Caco-2 (cell line): ENCODE data around the gene NFATC2. TPM values are rescaled to one million over a fixed set of nuclear protein-coding genes. Genes with fewer than 3 reads are reported as not detected.

ENCODE experiments used
- BruUV-seq: library from RNA; stranded (reverse); fragments of 400-500 nt; replicated peaks from 2 replicates; lab custom pipeline; 2021; lab: Mats Ljungman, UMichigan
- CTCF ChIA-PET: fragments of 300-600 bp; sonication (Branson Sonifier 250); formaldehyde crosslinking; loops from one replicate; lab custom pipeline; 2022; ENCODE audit warnings: antibody characterized with exemption; lab: Charles Lee
- POLR2A ChIA-PET: fragments of 300-600 bp; sonication (Branson Sonifier 250); formaldehyde crosslinking; loops from one replicate; lab custom pipeline; 2022; ENCODE audit warnings: antibody characterized with exemption; lab: Charles Lee
- DNase-seq, 2 experiments: peaks; one replicate each; pipeline versions ENCODE4 v3.0.0 to v3.0.0-alpha.2; 2020 to 2022
- H3K27me3 ChIP-seq: replicated peaks from 2 replicates; pipeline ENCODE4 v1.6.0; 2011; ENCODE audit warnings: low read length; ENCODE audit not compliant: control insufficient read depth, insufficient read depth
- H3K36me3 ChIP-seq: 2 replicates; pipeline ENCODE4 v1.5.1; 2011; ENCODE audit warnings: low read length; ENCODE audit not compliant: control insufficient read depth, insufficient read depth
- H3K4me1 ChIP-seq: fragments of 250-450 bp; sonication (Bioruptor Pico); 2 replicates; pipeline ENCODE4 v1.5.1; 2020; ENCODE audit warnings: mild to moderate bottlenecking
- H3K4me3 ChIP-seq: 2 replicates; pipeline ENCODE4 v1.5.1; 2011; ENCODE audit warnings: low read depth, mild to moderate bottlenecking, control low read depth, low read length
- H3K9me3 ChIP-seq: fragments of 250-450 bp; sonication (Bioruptor Pico); 2 replicates; pipeline ENCODE4 v1.5.1; 2020; ENCODE audit warnings: mild to moderate bottlenecking, moderate library complexity
- H3K27ac Mint-ChIP-seq: one replicate; pipeline ENCODE4 v1.8.0; 2022; ENCODE audit warnings: mixed read lengths; ENCODE audit not compliant: unreplicated experiment
- H3K27me3 Mint-ChIP-seq: one replicate; pipeline ENCODE4 v1.8.0; 2022; ENCODE audit warnings: mixed read lengths; ENCODE audit not compliant: insufficient read depth, unreplicated experiment
- H3K36me3 Mint-ChIP-seq: one replicate; pipeline ENCODE4 v1.8.0; 2022; ENCODE audit warnings: mild to moderate bottlenecking, mixed read lengths; ENCODE audit not compliant: insufficient read depth, unreplicated experiment
- H3K4me1 Mint-ChIP-seq: one replicate; pipeline ENCODE4 v1.8.0; 2022; ENCODE audit warnings: low read depth, mixed read lengths; ENCODE audit not compliant: unreplicated experiment
- H3K4me3 Mint-ChIP-seq: one replicate; pipeline ENCODE4 v1.8.0; 2022; ENCODE audit warnings: mild to moderate bottlenecking, moderate library complexity, mixed read lengths; ENCODE audit not compliant: unreplicated experiment
- H3K9me3 Mint-ChIP-seq: one replicate; pipeline ENCODE4 v1.8.0; 2022; ENCODE audit warnings: mixed read lengths; ENCODE audit not compliant: unreplicated experiment
- intact Hi-C: fragments of 100-400 bp; cut with micrococcal nuclease; formaldehyde crosslinking; loops from one replicate; pipeline ENCODE4 v1.10.0; 2022; ENCODE audit not compliant: unreplicated experiment
- total RNA-seq: library from RNA; stranded (reverse); gene quantifications from 2 replicates; pipeline ENCODE4 v1.2.3, GENCODE V29; 2022
- TF ChIP-seq, protein P1 (sequence below), 2 experiments: fragments of 200-600 bp in 1 of 2; IDR thresholded peaks; 1 replicate in 1 of 2; 2 replicates in 1 of 2; pipeline versions ENCODE4 v1.5.1 to v1.8.0; 2011 to 2022; ENCODE audit warnings: antibody characterized with exemption in 1 of 2, control low read depth in 1 of 2, inconsistent platforms in 1 of 2, low read depth in 1 of 2, low read length in 1 of 2, mild to moderate bottlenecking in 1 of 2, moderate library complexity in 1 of 2; ENCODE audit not compliant: insufficient read depth in 1 of 2, severe bottlenecking in 1 of 2, unreplicated experiment in 1 of 2

NFATC2 gene
- total RNA-seq, 1 experiment from 2014 or later: 20.8 TPM

DNA sequence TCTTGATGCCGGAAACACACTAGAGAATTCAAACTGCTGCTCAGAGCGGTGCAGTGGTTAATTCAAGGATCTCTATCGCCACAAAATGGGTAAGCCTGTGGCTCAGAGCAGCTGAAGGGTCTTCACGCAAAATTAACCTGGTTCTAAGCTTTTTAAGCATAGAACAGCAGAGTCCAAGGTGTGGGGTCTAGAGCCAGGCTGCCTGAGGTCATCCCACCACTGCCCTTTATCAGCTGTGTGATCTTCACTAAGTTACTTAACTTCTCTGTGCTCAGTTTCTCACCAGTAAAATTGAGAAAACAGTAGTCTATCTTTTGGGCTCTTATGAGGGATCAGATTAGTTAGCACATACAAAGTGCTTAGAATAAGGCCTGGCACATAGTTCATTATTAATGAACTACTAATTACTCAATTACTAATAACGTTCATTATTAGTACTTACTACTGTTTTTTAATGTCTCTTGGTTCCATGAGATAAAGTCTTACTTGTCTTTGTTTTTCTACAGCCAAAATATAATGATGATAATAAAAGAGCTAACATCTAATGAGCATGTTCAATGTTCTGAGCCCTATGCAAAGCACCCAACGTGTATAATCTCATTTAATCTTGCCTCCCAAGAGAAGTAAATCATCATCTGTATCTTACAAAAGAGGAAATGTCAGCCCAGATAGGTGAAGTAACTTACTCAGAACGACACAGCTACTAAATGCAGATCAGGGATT, 92.9 kb downstream of the NFATC2 start:
- TF ChIP-seq, protein P1, sequence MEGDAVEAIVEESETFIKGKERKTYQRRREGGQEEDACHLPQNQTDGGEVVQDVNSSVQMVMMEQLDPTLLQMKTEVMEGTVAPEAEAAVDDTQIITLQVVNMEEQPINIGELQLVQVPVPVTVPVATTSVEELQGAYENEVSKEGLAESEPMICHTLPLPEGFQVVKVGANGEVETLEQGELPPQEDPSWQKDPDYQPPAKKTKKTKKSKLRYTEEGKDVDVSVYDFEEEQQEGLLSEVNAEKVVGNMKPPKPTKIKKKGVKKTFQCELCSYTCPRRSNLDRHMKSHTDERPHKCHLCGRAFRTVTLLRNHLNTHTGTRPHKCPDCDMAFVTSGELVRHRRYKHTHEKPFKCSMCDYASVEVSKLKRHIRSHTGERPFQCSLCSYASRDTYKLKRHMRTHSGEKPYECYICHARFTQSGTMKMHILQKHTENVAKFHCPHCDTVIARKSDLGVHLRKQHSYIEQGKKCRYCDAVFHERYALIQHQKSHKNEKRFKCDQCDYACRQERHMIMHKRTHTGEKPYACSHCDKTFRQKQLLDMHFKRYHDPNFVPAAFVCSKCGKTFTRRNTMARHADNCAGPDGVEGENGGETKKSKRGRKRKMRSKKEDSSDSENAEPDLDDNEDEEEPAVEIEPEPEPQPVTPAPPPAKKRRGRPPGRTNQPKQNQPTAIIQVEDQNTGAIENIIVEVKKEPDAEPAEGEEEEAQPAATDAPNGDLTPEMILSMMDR (IDR thresholded peaks at IDR 0.05; ENCODE audit: insufficient read depth in 1 of 2, low read depth in 1 of 2, low read length in 1 of 2, severe bottlenecking in 1 of 2, unreplicated experiment in 1 of 2): no peak
- Mint-ChIP-seq H3K27me3 (no peaks in the 10 kb centered on the region), H3K4me3 (no peak overlapping the region), H3K27ac (no peak overlapping the region), H3K9me3 (peaks cover 9% of the 10 kb centered on the region), H3K4me1 (peaks cover 32% of the 10 kb centered on the region), H3K36me3 (peaks cover 26% of the 10 kb centered on the region)
- Histone ChIP-seq H3K4me1 (peaks cover 24% of the 10 kb centered on the region), H3K9me3 (no peaks in the 10 kb centered on the region), H3K36me3 (peaks cover 5% of the 10 kb centered on the region), H3K27me3 (no peaks in the 10 kb centered on the region), H3K4me3 (no peak overlapping the region)
- no TSS peak for BruUV-seq
- ChIA-PET CTCF (no interaction called here), POLR2A (no interaction called here)
- DNase-seq: no peak
- intact Hi-C loops: loop anchor here (5.0 kb wide), 1 partner anchor 93 kb away; the partner anchor contains the start of gene NFATC2

DNA sequence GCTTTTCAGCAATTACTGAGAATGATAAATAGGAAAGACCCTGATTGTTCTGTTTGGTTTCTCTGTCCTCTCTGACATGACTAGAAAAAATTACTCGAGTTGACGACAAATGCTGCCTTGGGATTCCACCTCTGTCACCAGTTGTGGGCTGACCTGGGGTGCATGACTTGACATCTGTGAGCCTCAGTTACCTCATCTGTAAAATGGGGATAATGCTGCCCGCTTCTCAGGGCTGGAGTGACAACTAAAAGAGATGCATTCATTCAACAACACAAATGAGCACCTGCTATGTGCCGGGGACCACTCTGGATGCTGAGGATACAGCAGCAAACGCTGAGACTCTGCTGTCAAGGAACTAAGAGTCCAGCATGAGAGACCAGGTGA, 94.8 kb downstream of the NFATC2 start:
- intact Hi-C loops: loop anchor here (5.0 kb wide), 1 partner anchor 95 kb away; the partner anchor contains the start of gene NFATC2
- Mint-ChIP-seq H3K4me1 (peaks cover 38% of the 10 kb centered on the region), H3K36me3 (peaks cover 28% of the 10 kb centered on the region), H3K27ac (peak overlapping the region; percentile 57), H3K9me3 (no peaks in the 10 kb centered on the region), H3K4me3 (no peak overlapping the region), H3K27me3 (no peaks in the 10 kb centered on the region)
- no TSS peak for BruUV-seq
- no peaks in the 10 kb centered on the region for H3K9me3 ChIP-seq
- POLR2A ChIA-PET: no interaction called here
- no peak overlapping the region for H3K4me3 ChIP-seq
- DNase-seq: no peak
- H3K27me3 ChIP-seq: no peaks in the 10 kb centered on the region
- TF ChIP-seq, protein P1 (IDR thresholded peaks at IDR 0.05; ENCODE audit: insufficient read depth in 1 of 2, low read depth in 1 of 2, low read length in 1 of 2, severe bottlenecking in 1 of 2, unreplicated experiment in 1 of 2): no peak
- H3K36me3 ChIP-seq: no peaks in the 10 kb centered on the region; the same call in 1 of the 2 replicates
- CTCF ChIA-PET: no interaction called here
- peaks cover 24% of the 10 kb centered on the region for H3K4me1 ChIP-seq

DNA sequence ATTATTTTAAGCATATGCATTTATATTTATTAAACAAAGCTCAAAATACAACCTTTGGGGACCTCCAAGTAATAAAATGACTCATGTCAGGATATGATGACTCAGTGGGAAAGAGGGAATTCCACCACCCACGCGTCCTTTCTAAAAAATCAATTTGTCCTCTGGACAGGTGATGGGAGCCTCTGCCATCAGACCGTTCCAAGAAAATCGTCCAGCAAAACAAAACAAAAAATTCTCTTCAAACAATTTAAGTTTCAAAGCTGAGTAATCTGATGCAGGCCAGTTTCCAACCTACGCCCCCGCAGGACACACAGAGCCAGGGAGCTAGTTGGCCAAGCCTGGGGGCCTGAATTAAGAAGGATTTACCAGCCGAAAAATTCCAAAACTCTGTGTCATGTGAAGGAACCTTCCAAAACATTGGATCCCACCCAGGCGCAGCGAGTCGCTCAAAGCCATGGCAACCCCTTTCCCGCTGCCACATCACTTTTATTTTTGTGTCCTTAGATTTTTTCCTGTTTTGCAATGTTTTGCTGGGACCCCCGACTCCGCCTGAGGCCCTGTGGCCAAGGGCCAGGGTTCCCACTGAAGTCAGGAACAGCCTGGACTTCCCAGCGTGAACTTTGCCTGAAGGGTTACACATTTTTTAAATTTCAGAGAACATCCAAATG, 95.3 kb downstream of the NFATC2 start:
- Histone ChIP-seq H3K4me3 (no peak overlapping the region), H3K36me3 (no peaks in the 10 kb centered on the region; the same call in 1 of the 2 replicates), H3K9me3 (no peaks in the 10 kb centered on the region), H3K27me3 (no peaks in the 10 kb centered on the region), H3K4me1 (peaks cover 24% of the 10 kb centered on the region)
- Mint-ChIP-seq H3K4me3 (peak overlapping the region; percentile 20), H3K4me1 (peaks cover 38% of the 10 kb centered on the region), H3K27me3 (no peaks in the 10 kb centered on the region), H3K9me3 (no peaks in the 10 kb centered on the region), H3K36me3 (peaks cover 29% of the 10 kb centered on the region), H3K27ac (peak overlapping the region; percentile 57)
- intact Hi-C loops: loop anchor here (5.0 kb wide), 1 partner anchor 95 kb away; the partner anchor contains the start of gene NFATC2
- no TSS peak for BruUV-seq
- peak in 1 of 2 experiments; percentile 34 for DNase-seq
- CTCF ChIA-PET: no interaction called here
- POLR2A ChIA-PET: no interaction called here
- TF ChIP-seq, protein P1 (IDR thresholded peaks at IDR 0.05; ENCODE audit: insufficient read depth in 1 of 2, low read depth in 1 of 2, low read length in 1 of 2, severe bottlenecking in 1 of 2, unreplicated experiment in 1 of 2): no peak
